Measurements from ENCODE around the gene NAA38.
A peak's percentile ranks its signal among the peaks of the same experiment; 100 is the strongest.

NAA38 gene

GRCh38 chr17:7839190-7839875, 18.0 kb downstream of the NAA38 start:
- DNase-seq = no peak

GRCh38 chr17:7838090-7839075, 19.0 kb downstream of the NAA38 start:
- no peak for DNase-seq

- DNase-seq = no peak
Observed at GRCh38 chr17:7837408-7838088, 19.8 kb downstream of the NAA38 start.

GRCh38 chr17:7836596-7837407, 20.6 kb downstream of the NAA38 start:
- peak in 2 of 4 experiments; percentile 36 to 56 for DNase-seq

GRCh38 chr17:7835814-7836595, 21.4 kb downstream of the NAA38 start:
- DNase-seq = no peak

GRCh38 chr17:7834957-7835813, 22.2 kb downstream of the NAA38 start:
- DNase-seq = peak; percentile 78 to 82 (median 80)

GRCh38 chr17:7834542-7834956, 22.8 kb downstream of the NAA38 start:
- DNase-seq = no peak

GRCh38 chr17:7833795-7834541, 23.4 kb downstream of the NAA38 start, which contains the start of gene KDM6B:
Gene KDM6B, plus strand, starts transcription at chr17:7834217. Its CDS starts 11,338 bp downstream, at chr17:7845555.
- peak; percentile 77 to 80 (median 78) for DNase-seq

- no peak for DNase-seq
Observed at GRCh38 chr17:7833011-7833794, 24.2 kb downstream of the NAA38 start.

GRCh38 chr17:7832431-7832830, 24.9 kb downstream of the NAA38 start:
- DNase-seq = no peak

GRCh38 chr17:7831233-7831632, 26.1 kb downstream of the NAA38 start:
- no peak for DNase-seq

GRCh38 chr17:7830616-7831015, 26.7 kb downstream of the NAA38 start:
- DNase-seq = no peak

GRCh38 chr17:7825206-7825990, 32.0 kb downstream of the NAA38 start:
- no peak for DNase-seq

- no peak for DNase-seq
Observed at GRCh38 chr17:7824021-7824924, 33.1 kb downstream of the NAA38 start.

- no peak for DNase-seq
Observed at GRCh38 chr17:7823581-7824001, 33.8 kb downstream of the NAA38 start.

GRCh38 chr17:7822126-7822525, 35.2 kb downstream of the NAA38 start:
- DNase-seq = no peak

GRCh38 chr17:7820231-7820630, 37.1 kb downstream of the NAA38 start:
- DNase-seq = no peak

Measured in activated CD4-positive, CD25-positive, alpha-beta regulatory T cell (primary cell).